Measurements from ENCODE around the gene SLC66A1. TPM values are rescaled to one million over a fixed set of nuclear protein-coding genes. Genes with fewer than 3 reads are reported as not detected.
"Not testable (repeated sequence)": the region's sequence is repeated elsewhere in the genome, so short reads cannot be mapped to it uniquely, and the experiment has no call there.

SLC66A1 gene
- total RNA-seq, 1 experiment from 2014 or later: 24.0 TPM

GRCh38 chr1:19294638-19295037 is 17.5 kb upstream of the SLC66A1 start:
- Mint-ChIP-seq H3K27me3 (ENCODE audit: insufficient read depth, unreplicated experiment) (no peaks in the 10 kb centered on the region), H3K4me3 (ENCODE audit: unreplicated experiment) (no peak overlapping the region), H3K9me3 (ENCODE audit: unreplicated experiment) (peaks cover 34% of the 10 kb centered on the region), H3K36me3 (ENCODE audit: insufficient read depth, unreplicated experiment) (no peaks in the 10 kb centered on the region), H3K27ac (ENCODE audit: unreplicated experiment) (no peak overlapping the region), H3K4me1 (ENCODE audit: low read depth, unreplicated experiment) (peaks cover 3% of the 10 kb centered on the region)
- no peaks in the 10 kb centered on the region for H3K27me3 ChIP-seq (replicated peaks; ENCODE audit: control insufficient read depth, insufficient read depth, low read length)
- TF ChIP-seq, protein P1, sequence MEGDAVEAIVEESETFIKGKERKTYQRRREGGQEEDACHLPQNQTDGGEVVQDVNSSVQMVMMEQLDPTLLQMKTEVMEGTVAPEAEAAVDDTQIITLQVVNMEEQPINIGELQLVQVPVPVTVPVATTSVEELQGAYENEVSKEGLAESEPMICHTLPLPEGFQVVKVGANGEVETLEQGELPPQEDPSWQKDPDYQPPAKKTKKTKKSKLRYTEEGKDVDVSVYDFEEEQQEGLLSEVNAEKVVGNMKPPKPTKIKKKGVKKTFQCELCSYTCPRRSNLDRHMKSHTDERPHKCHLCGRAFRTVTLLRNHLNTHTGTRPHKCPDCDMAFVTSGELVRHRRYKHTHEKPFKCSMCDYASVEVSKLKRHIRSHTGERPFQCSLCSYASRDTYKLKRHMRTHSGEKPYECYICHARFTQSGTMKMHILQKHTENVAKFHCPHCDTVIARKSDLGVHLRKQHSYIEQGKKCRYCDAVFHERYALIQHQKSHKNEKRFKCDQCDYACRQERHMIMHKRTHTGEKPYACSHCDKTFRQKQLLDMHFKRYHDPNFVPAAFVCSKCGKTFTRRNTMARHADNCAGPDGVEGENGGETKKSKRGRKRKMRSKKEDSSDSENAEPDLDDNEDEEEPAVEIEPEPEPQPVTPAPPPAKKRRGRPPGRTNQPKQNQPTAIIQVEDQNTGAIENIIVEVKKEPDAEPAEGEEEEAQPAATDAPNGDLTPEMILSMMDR (IDR thresholded peaks at IDR 0.05; ENCODE audit: insufficient read depth in 1 of 2, low read depth in 1 of 2, low read length in 1 of 2, severe bottlenecking in 1 of 2, unreplicated experiment in 1 of 2): no peak
- DNase-seq: peak in 1 of 2 experiments; percentile 10
- intact Hi-C loops (cut with micrococcal nuclease; ENCODE audit: unreplicated experiment): no loop called here
- no TSS peak for BruUV-seq (replicated peaks)
- no peak overlapping the region for H3K4me3 ChIP-seq (ENCODE audit: low read depth, low read length)
- ChIA-PET POLR2A (no interaction called here), CTCF (no interaction called here)
- H3K4me1 ChIP-seq: no peaks in the 10 kb centered on the region
- H3K9me3 ChIP-seq: peaks cover 13% of the 10 kb centered on the region; the same call in 1 of the 2 replicates
- no peaks in the 10 kb centered on the region for H3K36me3 ChIP-seq (ENCODE audit: control insufficient read depth, insufficient read depth, low read length)

DNA sequence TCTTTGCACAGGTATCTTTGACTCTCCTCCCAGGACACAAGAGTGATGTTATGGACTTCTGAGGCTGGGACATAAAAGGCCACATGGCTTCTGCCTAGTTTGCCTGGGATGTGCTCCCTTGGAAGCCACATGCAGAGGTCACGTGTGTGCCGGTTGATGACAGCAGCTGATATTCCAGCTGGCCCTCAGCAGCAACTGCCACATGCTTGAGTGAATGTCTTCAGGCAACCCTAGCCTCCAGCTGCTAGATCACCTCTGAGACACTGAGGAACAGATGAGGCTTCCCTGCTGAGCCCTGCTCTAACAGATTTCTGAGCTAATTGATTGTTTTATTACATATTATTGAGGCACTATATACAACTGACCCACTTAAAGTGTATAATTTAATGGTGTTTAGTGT is 11.9 kb upstream of the SLC66A1 start:
- Histone ChIP-seq H3K4me3 (ENCODE audit: low read depth, low read length) (no peak overlapping the region), H3K4me1 (no peaks in the 10 kb centered on the region), H3K27me3 (replicated peaks; ENCODE audit: control insufficient read depth, insufficient read depth, low read length) (no peaks in the 10 kb centered on the region), H3K9me3 (peaks cover 3% of the 10 kb centered on the region; the same call in 1 of the 2 replicates), H3K36me3 (ENCODE audit: control insufficient read depth, insufficient read depth, low read length) (0 out of 2 replicates have a peak, but pooled peaks cover 1% of the 10 kb centered on the region)
- CTCF ChIA-PET: no interaction called here
- Mint-ChIP-seq H3K4me1 (ENCODE audit: low read depth, unreplicated experiment) (no peaks in the 10 kb centered on the region), H3K4me3 (ENCODE audit: unreplicated experiment) (no peak overlapping the region), H3K36me3 (ENCODE audit: insufficient read depth, unreplicated experiment) (peaks cover 7% of the 10 kb centered on the region), H3K27me3 (ENCODE audit: insufficient read depth, unreplicated experiment) (no peaks in the 10 kb centered on the region), H3K9me3 (ENCODE audit: unreplicated experiment) (peaks cover 10% of the 10 kb centered on the region), H3K27ac (ENCODE audit: unreplicated experiment) (no peak overlapping the region)
- TF ChIP-seq, protein P1 (IDR thresholded peaks at IDR 0.05; ENCODE audit: insufficient read depth in 1 of 2, low read depth in 1 of 2, low read length in 1 of 2, severe bottlenecking in 1 of 2, unreplicated experiment in 1 of 2): no peak
- DNase-seq: no peak
- intact Hi-C loops (cut with micrococcal nuclease; ENCODE audit: unreplicated experiment): no loop called here
- POLR2A ChIA-PET: no interaction called here
- BruUV-seq (replicated peaks): no TSS peak

GRCh38 chr1:19304081-19304480 is 8.0 kb upstream of the SLC66A1 start:
- H3K4me3 ChIP-seq (ENCODE audit: low read depth, low read length); H3K27ac Mint-ChIP-seq (ENCODE audit: unreplicated experiment); DNase-seq; H3K4me3 Mint-ChIP-seq (ENCODE audit: unreplicated experiment); BruUV-seq (replicated peaks); intact Hi-C loops (cut with micrococcal nuclease; ENCODE audit: unreplicated experiment); H3K36me3 ChIP-seq (ENCODE audit: control insufficient read depth, insufficient read depth, low read length); H3K4me1 Mint-ChIP-seq (ENCODE audit: low read depth, unreplicated experiment); H3K4me1 ChIP-seq; POLR2A ChIA-PET; H3K9me3 ChIP-seq; H3K27me3 ChIP-seq (replicated peaks; ENCODE audit: control insufficient read depth, insufficient read depth, low read length); CTCF ChIA-PET; H3K27me3 Mint-ChIP-seq (ENCODE audit: insufficient read depth, unreplicated experiment); H3K9me3 Mint-ChIP-seq (ENCODE audit: unreplicated experiment): not testable (repeated sequence)
- H3K36me3 Mint-ChIP-seq (ENCODE audit: insufficient read depth, unreplicated experiment): peaks cover 34% of the 10 kb centered on the region

DNA sequence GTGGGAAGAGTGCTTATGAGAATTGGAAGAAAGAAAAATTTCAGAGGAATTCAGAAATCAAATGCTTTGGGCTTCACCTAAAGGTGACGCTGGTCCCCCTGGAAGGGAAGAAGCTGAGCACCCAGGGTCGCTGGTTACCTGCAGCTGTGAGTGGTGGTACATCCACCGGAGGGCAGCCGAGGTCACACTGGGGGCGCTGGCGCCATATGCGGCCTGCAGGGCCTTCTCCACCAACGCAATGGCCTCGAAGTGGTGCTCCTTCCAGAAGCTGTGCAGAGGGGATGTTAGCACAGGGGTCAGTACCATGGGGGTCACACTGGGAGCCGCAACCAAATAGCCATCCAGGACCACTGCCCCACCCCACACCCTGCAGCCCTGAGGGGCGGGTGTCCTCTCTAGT is 6.2 kb upstream of the SLC66A1 start:
- DNase-seq: no peak
- Histone ChIP-seq H3K27me3 (replicated peaks; ENCODE audit: control insufficient read depth, insufficient read depth, low read length) (no peaks in the 10 kb centered on the region), H3K36me3 (ENCODE audit: control insufficient read depth, insufficient read depth, low read length) (peaks cover 1% of the 10 kb centered on the region; the same call in 1 of the 2 replicates), H3K4me3 (ENCODE audit: low read depth, low read length) (no peak overlapping the region), H3K9me3 (no peaks in the 10 kb centered on the region), H3K4me1 (no peaks in the 10 kb centered on the region)
- no peak overlapping the region for H3K4me3 Mint-ChIP-seq (ENCODE audit: unreplicated experiment)
- no peak overlapping the region for H3K27ac Mint-ChIP-seq (ENCODE audit: unreplicated experiment)
- intact Hi-C loops (cut with micrococcal nuclease; ENCODE audit: unreplicated experiment): no loop called here
- CTCF ChIA-PET: no interaction called here
- no peaks in the 10 kb centered on the region for H3K27me3 Mint-ChIP-seq (ENCODE audit: insufficient read depth, unreplicated experiment)
- TF ChIP-seq, protein P1 (IDR thresholded peaks at IDR 0.05; ENCODE audit: insufficient read depth in 1 of 2, low read depth in 1 of 2, low read length in 1 of 2, severe bottlenecking in 1 of 2, unreplicated experiment in 1 of 2): no peak
- peaks cover 3% of the 10 kb centered on the region for H3K4me1 Mint-ChIP-seq (ENCODE audit: low read depth, unreplicated experiment)
- no TSS peak for BruUV-seq (replicated peaks)
- H3K36me3 Mint-ChIP-seq (ENCODE audit: insufficient read depth, unreplicated experiment): peaks cover 36% of the 10 kb centered on the region
- no peaks in the 10 kb centered on the region for H3K9me3 Mint-ChIP-seq (ENCODE audit: unreplicated experiment)
- POLR2A ChIA-PET: no interaction called here
